Measurements from ENCODE around the gene RPL35. TPM values are rescaled to one million over a fixed set of nuclear protein-coding genes. Genes with fewer than 3 reads are reported as not detected.

The RPL35 gene
- 1,957 and 2,451 TPM in 2 replicates for total RNA-seq
- 1,593 and 1,989 TPM in 2 replicates for polyA plus RNA-seq
- polyA plus RNA-seq (2012), result 2,564 and 3,355 TPM in 2 replicates
- polyA minus RNA-seq (ENCODE audit: low replicate concordance), result 391 and 438 TPM in 2 replicates

GRCh38 chr9:124861342-124862229, at the start of gene RPL35, which contains the start of gene ARPC5L:
Gene RPL35, minus strand, starts transcription at chr9:124861957. Its CDS starts 45 bp downstream, at chr9:124861912.
Gene ARPC5L, plus strand, starts transcription at chr9:124862130. Its CDS starts 7,161 bp downstream, at chr9:124869291.
- H3K9me3 ChIP-seq (ENCODE audit: control insufficient read depth, insufficient read depth, low read depth, low read length), result no peaks in the 10 kb centered on the region
- TF ChIP-seq, protein P1, sequence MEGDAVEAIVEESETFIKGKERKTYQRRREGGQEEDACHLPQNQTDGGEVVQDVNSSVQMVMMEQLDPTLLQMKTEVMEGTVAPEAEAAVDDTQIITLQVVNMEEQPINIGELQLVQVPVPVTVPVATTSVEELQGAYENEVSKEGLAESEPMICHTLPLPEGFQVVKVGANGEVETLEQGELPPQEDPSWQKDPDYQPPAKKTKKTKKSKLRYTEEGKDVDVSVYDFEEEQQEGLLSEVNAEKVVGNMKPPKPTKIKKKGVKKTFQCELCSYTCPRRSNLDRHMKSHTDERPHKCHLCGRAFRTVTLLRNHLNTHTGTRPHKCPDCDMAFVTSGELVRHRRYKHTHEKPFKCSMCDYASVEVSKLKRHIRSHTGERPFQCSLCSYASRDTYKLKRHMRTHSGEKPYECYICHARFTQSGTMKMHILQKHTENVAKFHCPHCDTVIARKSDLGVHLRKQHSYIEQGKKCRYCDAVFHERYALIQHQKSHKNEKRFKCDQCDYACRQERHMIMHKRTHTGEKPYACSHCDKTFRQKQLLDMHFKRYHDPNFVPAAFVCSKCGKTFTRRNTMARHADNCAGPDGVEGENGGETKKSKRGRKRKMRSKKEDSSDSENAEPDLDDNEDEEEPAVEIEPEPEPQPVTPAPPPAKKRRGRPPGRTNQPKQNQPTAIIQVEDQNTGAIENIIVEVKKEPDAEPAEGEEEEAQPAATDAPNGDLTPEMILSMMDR (conservative IDR thresholded peaks at IDR 0.05 in 1 of 2, IDR thresholded peaks at IDR 0.05 in 1 of 2; ENCODE audit: low read depth in 1 of 2, low read length in 2 of 2), result peak in 1 of 2 donors; percentile 17
- no peak for TF ChIP-seq EZH2 (IDR thresholded peaks at IDR 0.05; ENCODE audit: low read length, missing control alignments)
- H3K4me1 ChIP-seq (ENCODE audit: control insufficient read depth, extremely low read depth, insufficient read depth, low read length), result peaks cover 3% of the 10 kb centered on the region
- peaks cover 4% of the 10 kb centered on the region for H4K20me1 ChIP-seq (ENCODE audit: control insufficient read depth, extremely low read depth, insufficient read depth, low read length)
- peak within 1 kb of the TSS; percentile 100 for H2AFZ ChIP-seq (ENCODE audit: low read length)
- H3K4me2 ChIP-seq (ENCODE audit: extremely low read depth, insufficient read depth, low read length), result peak within 1 kb of the TSS; percentile 99
- H3K27ac ChIP-seq (ENCODE audit: insufficient read depth, low read length), result peak within 1 kb of the TSS; percentile 93
- peak within 1 kb of the TSS; percentile 98 for H3K9ac ChIP-seq (ENCODE audit: insufficient read depth, low read length)
- peaks cover 36% of the 10 kb centered on the region for H3K36me3 ChIP-seq (ENCODE audit: control insufficient read depth, insufficient read depth, low read length)
- DNase-seq (ENCODE audit: low read depth in 2 of 2), result peak; percentile 91 to 92
- no peaks in the 10 kb centered on the region for H3K27me3 ChIP-seq (ENCODE audit: control insufficient read depth, insufficient read depth, low read length)
- H3K4me3 ChIP-seq (replicated peaks in 1 of 4; ENCODE audit: control extremely low read depth in 1 of 4, insufficient read depth in 1 of 4, low read depth in 3 of 4, low read length in 4 of 4), result peak within 1 kb of the TSS; percentile 87 to 99 (median 96)
- peaks cover 36% of the 10 kb centered on the region for H3K79me2 ChIP-seq (ENCODE audit: control insufficient read depth, insufficient read depth, low read length)

- Histone ChIP-seq H3K4me3 (replicated peaks in 1 of 4; ENCODE audit: control extremely low read depth in 1 of 4, insufficient read depth in 1 of 4, low read depth in 3 of 4, low read length in 4 of 4) (no peak overlapping the region), H3K27me3 (ENCODE audit: control insufficient read depth, insufficient read depth, low read length) (no peaks in the 10 kb centered on the region), H3K79me2 (ENCODE audit: control insufficient read depth, insufficient read depth, low read length) (no peaks in the 10 kb centered on the region), H3K27ac (ENCODE audit: insufficient read depth, low read length) (no peak overlapping the region), H3K4me2 (ENCODE audit: extremely low read depth, insufficient read depth, low read length) (no peak overlapping the region), H3K9me3 (ENCODE audit: control insufficient read depth, insufficient read depth, low read depth, low read length) (no peaks in the 10 kb centered on the region), H4K20me1 (ENCODE audit: control insufficient read depth, extremely low read depth, insufficient read depth, low read length) (no peaks in the 10 kb centered on the region), H2AFZ (ENCODE audit: low read length) (no peak overlapping the region), H3K4me1 (ENCODE audit: control insufficient read depth, extremely low read depth, insufficient read depth, low read length) (no peaks in the 10 kb centered on the region), H3K36me3 (ENCODE audit: control insufficient read depth, insufficient read depth, low read length) (peaks cover 5% of the 10 kb centered on the region), H3K9ac (ENCODE audit: insufficient read depth, low read length) (no peak overlapping the region)
- DNase-seq (ENCODE audit: low read depth in 2 of 2), result no peak
- TF ChIP-seq, protein P1 (conservative IDR thresholded peaks at IDR 0.05 in 1 of 2, IDR thresholded peaks at IDR 0.05 in 1 of 2; ENCODE audit: low read depth in 1 of 2, low read length in 2 of 2), result no peak
- TF ChIP-seq EZH2 (IDR thresholded peaks at IDR 0.05; ENCODE audit: low read length, missing control alignments), result no peak
Observed at GRCh38 chr9:124908098-124908497, 46.3 kb upstream of the RPL35 start.

DNA sequence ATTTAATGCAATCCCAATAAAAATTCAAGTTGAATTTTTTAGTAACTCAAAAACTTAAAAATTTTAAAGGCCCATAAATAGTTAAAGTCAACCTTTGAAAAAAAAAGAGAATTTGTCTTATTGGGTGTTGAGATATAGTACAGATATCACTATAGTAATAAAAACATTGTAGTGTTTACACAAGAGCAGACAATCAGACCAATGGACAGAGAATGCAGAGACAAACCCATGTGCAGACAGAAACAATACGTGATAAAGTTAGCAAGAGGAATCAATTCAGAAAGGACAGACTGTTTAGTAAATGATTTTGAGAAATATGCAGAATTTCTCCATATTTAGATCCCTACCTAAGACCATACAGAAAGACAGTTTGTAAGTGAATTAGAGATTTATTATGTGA, 45.2 kb upstream of the RPL35 start:
- no peaks in the 10 kb centered on the region for H3K9me3 ChIP-seq (ENCODE audit: control insufficient read depth, insufficient read depth, low read depth, low read length)
- TF ChIP-seq, protein P1 (conservative IDR thresholded peaks at IDR 0.05 in 1 of 2, IDR thresholded peaks at IDR 0.05 in 1 of 2; ENCODE audit: low read depth in 1 of 2, low read length in 2 of 2), result no peak
- no peak for TF ChIP-seq EZH2 (IDR thresholded peaks at IDR 0.05; ENCODE audit: low read length, missing control alignments)
- H2AFZ ChIP-seq (ENCODE audit: low read length), result no peak overlapping the region
- no peak overlapping the region for H3K27ac ChIP-seq (ENCODE audit: insufficient read depth, low read length)
- no peak overlapping the region for H3K4me3 ChIP-seq (replicated peaks in 1 of 4; ENCODE audit: control extremely low read depth in 1 of 4, insufficient read depth in 1 of 4, low read depth in 3 of 4, low read length in 4 of 4)
- no peaks in the 10 kb centered on the region for H3K79me2 ChIP-seq (ENCODE audit: control insufficient read depth, insufficient read depth, low read length)
- DNase-seq (ENCODE audit: low read depth in 2 of 2), result no peak
- H3K4me1 ChIP-seq (ENCODE audit: control insufficient read depth, extremely low read depth, insufficient read depth, low read length), result no peaks in the 10 kb centered on the region
- H3K27me3 ChIP-seq (ENCODE audit: control insufficient read depth, insufficient read depth, low read length), result no peaks in the 10 kb centered on the region
- H3K36me3 ChIP-seq (ENCODE audit: control insufficient read depth, insufficient read depth, low read length), result peaks cover 5% of the 10 kb centered on the region
- H3K4me2 ChIP-seq (ENCODE audit: extremely low read depth, insufficient read depth, low read length), result no peak overlapping the region
- H3K9ac ChIP-seq (ENCODE audit: insufficient read depth, low read length), result no peak overlapping the region
- H4K20me1 ChIP-seq (ENCODE audit: control insufficient read depth, extremely low read depth, insufficient read depth, low read length), result no peaks in the 10 kb centered on the region
